GM10847 (cell line): ENCODE data around the gene CMIP.

Experiments
- POLR2A ChIP-seq: IDR thresholded peaks from 2 replicates; pipeline ENCODE4 v1.6.1; 2011; ENCODE audit not compliant: insufficient read length; ENCODE audit errors: extremely low read depth

The CMIP gene

GRCh38 chr16:81567987-81568748 is 123.6 kb downstream of the CMIP start:
- no peak for TF ChIP-seq POLR2A

- no peak for TF ChIP-seq POLR2A
These were observed 124.1 kb downstream of the CMIP start for GRCh38 chr16:81568749-81569087.

GRCh38 chr16:81569361-81570034 is 124.9 kb downstream of the CMIP start:
- TF ChIP-seq POLR2A: no peak

GRCh38 chr16:81570151-81570846 is 125.7 kb downstream of the CMIP start:
- TF ChIP-seq POLR2A: no peak

- TF ChIP-seq POLR2A: no peak
These were observed 126.6 kb downstream of the CMIP start for GRCh38 chr16:81571175-81571574.

- no peak for TF ChIP-seq POLR2A
These were observed 127.2 kb downstream of the CMIP start for GRCh38 chr16:81571592-81572385.

GRCh38 chr16:81572386-81573144 is 128.0 kb downstream of the CMIP start:
- TF ChIP-seq POLR2A: no peak

- no peak for TF ChIP-seq POLR2A
These were observed 129.0 kb downstream of the CMIP start for GRCh38 chr16:81573533-81574020.

GRCh38 chr16:81574168-81574567 is 129.6 kb downstream of the CMIP start:
- no peak for TF ChIP-seq POLR2A

GRCh38 chr16:81575307-81575706 is 130.7 kb downstream of the CMIP start:
- TF ChIP-seq POLR2A: no peak

- TF ChIP-seq POLR2A: no peak
These were observed 131.2 kb downstream of the CMIP start for GRCh38 chr16:81575834-81576233.

- TF ChIP-seq POLR2A: no peak
These were observed 132.1 kb downstream of the CMIP start for GRCh38 chr16:81576696-81577095.

- no peak for TF ChIP-seq POLR2A
These were observed 133.5 kb downstream of the CMIP start for GRCh38 chr16:81578076-81578475.

- no peak for TF ChIP-seq POLR2A
These were observed 134.2 kb downstream of the CMIP start for GRCh38 chr16:81578636-81579413.
